PFSK-1 (cell line): ENCODE measurements around the gene MOB1A.

ENCODE experiments used
- REST ChIP-seq, 2 experiments: IDR thresholded peaks; 2 replicates each; pipeline versions ENCODE4 v1.6.1 to v1.8.0; 2011 to 2012; ENCODE audit warnings: low read depth in 2 of 2, low read length in 2 of 2, control low read depth in 1 of 2, inconsistent platforms in 1 of 2, mild to moderate bottlenecking in 1 of 2, moderate library complexity in 1 of 2; ENCODE audit not compliant: insufficient read depth in 1 of 2
- TAF1 ChIP-seq: IDR thresholded peaks from 2 replicates; pipeline ENCODE4 v1.6.1; 2012; ENCODE audit warnings: low read length, control low read depth, borderline replicate concordance; ENCODE audit not compliant: insufficient read depth

DNA sequence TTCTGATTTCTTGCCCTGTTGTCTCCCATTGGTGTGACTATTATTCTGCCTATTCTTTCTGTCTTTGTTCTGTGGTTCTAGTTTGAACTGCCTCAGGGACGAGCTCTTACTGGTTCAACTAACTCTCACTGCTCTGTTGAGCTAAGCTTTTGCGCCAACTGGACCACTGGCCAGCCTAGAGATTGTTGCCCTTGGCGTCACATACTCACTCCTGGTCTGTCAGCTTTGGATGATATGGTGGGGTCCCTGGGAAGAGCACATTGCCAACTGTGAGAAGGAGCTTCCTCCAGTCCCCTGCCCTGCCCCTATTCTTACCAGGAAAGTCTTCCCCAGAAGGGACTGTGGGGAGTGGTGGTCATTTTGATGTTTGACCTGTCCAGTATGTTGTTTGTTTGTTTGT is 25.8 kb upstream of the MOB1A start:
- TF ChIP-seq REST (IDR thresholded peaks at IDR 0.05; ENCODE audit: insufficient read depth in 1 of 2, low read depth in 2 of 2, low read length in 2 of 2) (no peak), TAF1 (no peak)
